Anterior cingulate cortex (tissue), 58 donors: ENCODE results near the gene PIK3CA.
"Not testable (repeated sequence)": the region's sequence is repeated elsewhere in the genome, so short reads cannot be mapped to it uniquely, and the experiment has no call there.

Experiments used
- DNase-seq, 58 donors: peaks; one replicate each; lab custom pipeline; 2025; lab: John Stamatoyannopoulos, UW

Gene PIK3CA

DNA sequence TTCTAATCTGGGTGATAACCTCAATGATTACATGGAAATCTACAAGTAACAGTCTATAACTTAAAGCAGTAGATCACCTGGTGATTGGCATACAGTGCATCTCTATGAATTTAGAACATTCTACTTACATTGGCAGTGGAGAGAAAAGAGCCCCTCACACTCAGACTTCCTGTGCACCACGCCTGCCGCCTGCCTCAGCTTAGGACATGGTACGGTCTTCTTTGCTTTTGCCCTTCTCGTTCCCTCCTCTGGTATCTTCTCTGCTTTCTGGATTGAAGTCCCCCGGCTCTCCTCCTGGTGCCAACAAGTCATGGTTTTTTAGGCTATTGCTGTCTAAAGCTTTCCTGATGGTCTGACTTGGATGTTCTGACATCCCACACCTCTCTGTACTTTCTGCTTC, 110.7 kb downstream of the PIK3CA start:
- DNase-seq = no peak

DNA sequence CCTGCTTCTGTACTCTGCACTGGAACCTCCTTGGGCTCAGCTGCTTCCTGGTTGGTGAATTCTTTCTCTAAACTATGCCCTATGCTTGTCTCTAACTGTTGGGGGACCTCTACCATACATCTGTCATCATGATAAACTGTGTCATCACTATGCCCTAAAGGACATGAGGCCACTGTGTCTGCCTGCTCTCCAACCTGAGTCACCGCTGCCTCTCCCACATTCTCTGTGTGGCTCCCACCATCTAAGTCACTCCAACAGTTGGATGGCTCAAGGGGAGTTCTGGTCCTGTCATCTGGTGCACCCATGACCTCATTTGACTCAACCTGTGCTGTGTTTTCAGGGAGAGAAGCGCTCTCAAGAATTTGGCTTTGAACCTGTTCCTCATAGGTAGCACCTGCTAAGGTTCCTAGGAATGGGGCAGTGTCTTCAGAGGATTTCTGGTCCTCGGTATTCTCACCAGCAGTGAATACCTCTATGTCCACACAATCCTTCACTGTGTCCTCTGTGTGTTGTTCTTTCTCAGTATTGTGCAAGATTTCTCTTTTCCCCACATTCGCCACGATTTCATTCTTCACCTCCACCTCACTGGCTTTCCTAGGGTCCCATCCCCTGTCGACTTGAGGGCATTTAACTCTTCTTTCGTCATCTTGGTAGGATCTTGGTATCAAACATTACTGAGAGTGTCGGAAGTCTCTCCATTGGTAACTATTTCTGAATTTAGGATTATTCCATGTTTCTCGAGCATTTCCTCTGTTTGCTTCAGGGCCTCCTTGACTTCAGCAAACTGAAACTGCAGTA, 112.0 kb downstream of the PIK3CA start:
- not testable (repeated sequence) for DNase-seq

DNA sequence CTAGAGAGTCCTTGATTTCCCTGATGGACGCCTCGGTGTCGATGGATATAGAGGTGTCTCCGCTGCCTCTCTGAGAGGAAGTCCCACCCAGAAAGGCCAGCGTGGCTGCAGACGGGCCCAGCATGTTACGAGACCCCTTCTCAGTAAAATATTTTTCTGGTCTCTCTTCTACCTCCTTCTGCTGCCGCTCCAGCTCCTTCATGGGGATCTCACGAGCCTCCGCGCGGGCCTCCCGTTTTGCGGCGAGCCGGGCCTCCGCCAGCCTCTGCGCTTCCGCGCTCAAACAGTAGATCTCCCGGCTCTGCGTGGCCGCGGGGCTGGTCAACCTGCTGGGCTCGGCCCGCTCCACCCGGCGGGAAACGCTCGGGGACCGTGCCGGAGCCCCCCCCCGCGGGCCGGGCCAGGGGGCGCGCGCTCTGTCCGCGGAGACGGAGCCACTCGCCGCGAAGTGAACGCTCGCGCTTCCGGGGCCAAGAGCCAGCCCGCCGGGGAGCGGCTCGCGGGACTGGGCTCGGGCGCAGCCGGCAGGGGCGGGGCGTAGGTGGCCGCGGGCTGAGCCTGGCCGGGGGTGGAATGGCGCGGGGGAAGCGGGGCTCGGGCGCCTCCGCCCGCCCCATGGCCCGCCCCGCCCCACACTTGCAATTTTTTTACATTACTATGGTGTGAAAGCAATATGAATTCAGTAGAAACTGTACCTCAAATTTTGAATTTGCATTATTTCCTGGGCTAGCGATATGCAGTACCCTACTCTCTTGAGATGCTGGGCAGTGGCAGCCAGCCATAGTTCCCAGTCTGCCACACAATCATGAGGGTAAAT, 113.0 kb downstream of the PIK3CA start:
- DNase-seq = peak in 52 of 58 donors; percentile 6 to 69 (median 42)

DNA sequence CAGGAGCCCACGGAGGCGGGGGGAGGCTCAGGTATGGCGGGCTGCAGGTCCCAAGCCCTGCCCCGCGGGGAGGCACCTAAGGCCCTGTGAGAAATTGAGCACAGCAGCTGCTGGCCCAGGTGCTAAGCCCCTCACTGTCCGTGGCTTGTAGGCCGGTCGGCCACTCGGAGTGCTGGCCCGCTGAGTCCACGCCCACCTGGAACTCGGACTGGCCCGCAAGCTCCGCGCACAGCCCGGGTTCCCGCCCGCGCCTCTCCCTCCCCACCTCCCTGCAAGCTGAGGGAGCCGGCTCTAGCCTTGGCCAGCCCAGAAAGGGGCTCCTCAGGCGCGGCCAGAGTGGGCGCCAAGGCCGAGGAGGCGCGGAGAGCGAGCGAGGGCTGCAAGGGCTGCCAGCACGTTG, 115.0 kb downstream of the PIK3CA start:
- DNase-seq = peak in 1 of 58 donors; percentile 3

GRCh38 chr3:179264449-179264848, 116.3 kb downstream of the PIK3CA start:
- DNase-seq = no peak

DNA sequence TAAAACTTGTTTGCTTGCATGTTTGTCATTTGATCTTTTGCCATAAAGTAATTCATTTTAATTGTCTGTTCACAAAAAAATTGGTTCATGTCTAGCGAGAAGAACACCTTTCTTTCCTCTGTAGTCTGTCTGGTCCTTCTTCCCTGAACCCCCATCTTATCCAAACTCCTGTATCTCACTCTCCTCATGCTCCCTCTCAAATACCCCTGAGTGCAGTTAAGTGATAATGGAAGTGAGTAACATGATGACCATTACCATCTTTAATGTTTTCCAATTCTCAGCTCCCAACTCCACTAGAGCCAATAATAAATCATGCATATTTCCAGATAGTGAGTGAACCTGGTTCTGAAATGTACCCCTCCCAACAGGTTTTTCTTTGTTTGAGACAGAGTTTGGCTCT, 116.9 kb downstream of the PIK3CA start:
- no peak for DNase-seq

- DNase-seq = no peak
Observed at GRCh38 chr3:179265875-179266274, 117.7 kb downstream of the PIK3CA start.

GRCh38 chr3:179266701-179267211, 118.6 kb downstream of the PIK3CA start:
- no peak for DNase-seq

DNA sequence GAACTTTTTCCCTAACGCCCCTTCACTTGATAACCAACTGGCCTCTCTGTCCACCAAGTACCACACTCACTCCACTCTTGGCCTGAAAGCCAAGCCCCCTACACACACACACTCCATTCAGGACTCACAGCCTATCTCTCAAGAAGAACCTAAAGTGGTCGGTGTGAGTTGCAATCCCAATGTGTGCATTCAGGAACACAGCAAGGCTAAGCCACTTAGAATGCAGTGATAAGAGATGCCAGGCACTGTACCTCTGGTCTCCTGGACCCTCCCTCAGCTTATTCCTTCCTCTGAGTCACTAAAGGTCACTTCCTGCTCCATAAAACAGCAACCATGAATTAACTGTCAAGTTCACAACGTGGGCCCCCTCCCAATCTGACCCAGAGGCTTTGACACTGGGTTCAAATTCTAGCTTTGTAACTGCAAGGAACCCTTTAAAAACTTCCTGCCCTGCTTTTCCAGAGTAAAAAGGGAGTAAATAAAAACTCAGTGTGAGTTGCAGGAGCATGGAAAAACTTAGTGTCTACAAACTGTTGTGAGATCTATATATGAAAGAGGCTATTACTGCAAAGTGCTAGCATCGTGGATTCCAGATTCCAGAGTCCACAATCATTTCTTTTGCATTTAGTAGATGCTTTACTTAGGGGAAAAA, 120.4 kb downstream of the PIK3CA start:
- no peak for DNase-seq

- no peak for DNase-seq
Observed at GRCh38 chr3:179269152-179269707, 121.1 kb downstream of the PIK3CA start.

GRCh38 chr3:179272385-179272784, 124.2 kb downstream of the PIK3CA start:
- DNase-seq = no peak

GRCh38 chr3:179274434-179274833, 126.3 kb downstream of the PIK3CA start:
- not testable (repeated sequence) for DNase-seq

GRCh38 chr3:179276001-179276400, 127.8 kb downstream of the PIK3CA start:
- DNase-seq = no peak

- DNase-seq = no peak
Observed at GRCh38 chr3:179276743-179277142, 128.6 kb downstream of the PIK3CA start.

DNA sequence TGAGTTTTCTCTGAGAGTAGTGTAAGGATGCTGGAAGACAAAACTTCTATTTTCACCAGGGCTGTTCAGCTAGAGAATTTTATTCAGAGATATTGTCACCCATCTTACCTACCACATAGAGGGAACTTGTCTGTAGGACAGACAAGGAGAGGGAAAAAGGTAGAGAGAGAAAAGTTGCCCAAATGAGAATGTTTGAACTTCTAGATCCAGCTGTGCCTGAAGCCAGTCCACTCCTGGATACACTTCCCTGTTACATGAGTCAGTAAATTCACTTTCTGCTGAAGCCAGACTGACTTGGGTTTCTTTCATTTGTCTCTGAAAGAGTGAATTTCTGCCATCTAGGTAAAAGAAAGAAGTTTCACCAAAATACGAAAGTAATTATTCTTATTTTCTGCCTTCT, 130.0 kb downstream of the PIK3CA start:
- no peak for DNase-seq

DNA sequence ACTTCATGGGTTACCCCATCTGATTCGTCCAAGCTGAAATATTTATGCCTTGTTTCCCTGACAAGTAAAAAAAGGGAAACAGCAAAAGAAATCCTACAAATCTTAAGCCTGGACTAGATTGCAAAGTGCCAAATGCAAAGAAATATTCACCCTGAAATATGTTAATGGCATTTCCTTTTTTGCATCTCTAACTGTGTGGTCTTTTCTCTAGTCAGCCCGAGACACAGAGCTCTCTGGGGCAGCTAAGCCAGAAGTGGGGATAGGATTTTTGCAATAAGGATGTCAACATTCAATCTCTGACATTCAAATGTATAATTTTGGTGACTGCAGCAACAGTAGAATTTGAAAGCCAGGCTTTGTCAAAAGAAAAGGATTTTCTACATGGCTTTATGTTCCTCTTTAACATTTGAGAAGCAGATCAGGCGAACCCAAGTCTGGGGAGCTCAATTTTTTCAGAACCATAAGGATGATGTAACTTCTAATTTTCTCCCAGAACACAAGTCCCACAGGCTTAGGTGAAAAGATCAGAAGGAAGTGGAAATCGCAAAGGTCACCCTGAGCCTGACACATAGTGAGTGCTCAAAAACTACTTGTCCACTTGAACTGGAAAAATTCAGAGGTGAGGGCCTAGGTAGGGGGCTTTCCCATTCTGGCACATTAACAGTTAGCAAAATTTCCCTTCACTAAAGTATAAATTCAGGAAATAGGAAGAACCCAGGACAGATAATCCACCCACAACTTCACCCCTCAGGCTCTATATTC, 131.0 kb downstream of the PIK3CA start:
- DNase-seq = no peak

DNA sequence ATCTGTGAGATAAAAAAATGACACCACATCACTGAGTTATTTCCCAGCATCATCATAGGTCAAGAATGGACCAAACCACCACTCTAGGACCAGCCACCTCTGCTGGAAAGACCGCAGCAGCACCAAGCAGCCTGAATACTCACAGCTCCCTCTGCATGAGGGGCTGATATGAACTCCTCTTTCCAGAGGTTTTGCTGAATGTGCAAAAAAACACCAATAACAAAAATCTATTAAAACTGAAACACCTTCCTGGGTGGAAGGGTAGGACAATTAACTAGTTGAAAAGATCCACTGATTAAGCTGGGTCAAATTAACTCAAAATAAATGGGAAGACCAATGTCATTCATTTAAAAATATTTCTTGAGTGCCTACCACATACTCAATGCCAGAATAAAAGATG, 131.7 kb downstream of the PIK3CA start:
- no peak for DNase-seq

DNA sequence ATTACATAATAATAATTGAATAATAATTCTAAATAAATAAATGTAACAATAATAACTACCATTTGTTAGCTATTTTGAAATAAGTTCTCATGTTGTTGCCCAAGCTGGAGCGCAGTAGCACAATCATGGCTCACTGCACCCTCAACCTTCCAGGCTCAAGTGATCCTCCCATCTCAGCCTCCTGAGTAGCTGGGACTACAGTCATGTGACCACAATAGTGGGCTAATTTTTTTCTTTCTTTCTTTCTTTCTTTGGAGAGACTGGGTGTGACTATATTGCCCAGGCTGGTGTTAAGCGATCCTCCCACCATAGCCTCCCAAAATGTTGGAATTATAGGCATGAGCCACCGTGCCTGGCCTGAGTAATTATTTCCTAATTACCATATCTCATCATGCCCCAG, 133.7 kb downstream of the PIK3CA start:
- DNase-seq = no peak

- DNase-seq = no peak
Observed at GRCh38 chr3:179286331-179286730, 138.2 kb downstream of the PIK3CA start.

GRCh38 chr3:179288845-179289244, 140.7 kb downstream of the PIK3CA start:
- no peak for DNase-seq
